Vagina (tissue), 2 donors: ENCODE data around the gene PRKCI.

ENCODE experiments used
- POLR2A ChIP-seq, 2 donors: fragments of 450-650 bp; IDR thresholded peaks; one replicate each; pipeline ENCODE4 v1.6.1; 2017; ENCODE audit warnings: antibody characterized with exemption in 2 of 2, mild to moderate bottlenecking in 2 of 2, moderate library complexity in 2 of 2
- TF ChIP-seq, protein P1 (sequence below), 3 experiments: fragments of 450-650 bp in 2 of 3; fragments of 200-600 bp in 1 of 3; sonication (generic) in 1 of 3; IDR thresholded peaks; one replicate each; pipeline ENCODE4 v1.5.1; 2017 to 2019; ENCODE audit warnings: antibody characterized with exemption in 3 of 3, mild to moderate bottlenecking in 2 of 3, moderate library complexity in 2 of 3

- TF ChIP-seq, protein P1, sequence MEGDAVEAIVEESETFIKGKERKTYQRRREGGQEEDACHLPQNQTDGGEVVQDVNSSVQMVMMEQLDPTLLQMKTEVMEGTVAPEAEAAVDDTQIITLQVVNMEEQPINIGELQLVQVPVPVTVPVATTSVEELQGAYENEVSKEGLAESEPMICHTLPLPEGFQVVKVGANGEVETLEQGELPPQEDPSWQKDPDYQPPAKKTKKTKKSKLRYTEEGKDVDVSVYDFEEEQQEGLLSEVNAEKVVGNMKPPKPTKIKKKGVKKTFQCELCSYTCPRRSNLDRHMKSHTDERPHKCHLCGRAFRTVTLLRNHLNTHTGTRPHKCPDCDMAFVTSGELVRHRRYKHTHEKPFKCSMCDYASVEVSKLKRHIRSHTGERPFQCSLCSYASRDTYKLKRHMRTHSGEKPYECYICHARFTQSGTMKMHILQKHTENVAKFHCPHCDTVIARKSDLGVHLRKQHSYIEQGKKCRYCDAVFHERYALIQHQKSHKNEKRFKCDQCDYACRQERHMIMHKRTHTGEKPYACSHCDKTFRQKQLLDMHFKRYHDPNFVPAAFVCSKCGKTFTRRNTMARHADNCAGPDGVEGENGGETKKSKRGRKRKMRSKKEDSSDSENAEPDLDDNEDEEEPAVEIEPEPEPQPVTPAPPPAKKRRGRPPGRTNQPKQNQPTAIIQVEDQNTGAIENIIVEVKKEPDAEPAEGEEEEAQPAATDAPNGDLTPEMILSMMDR (IDR thresholded peaks at IDR 0.05), result no peak
- no peak for TF ChIP-seq POLR2A (IDR thresholded peaks at IDR 0.05)
Measured at GRCh38 chr3:170228093-170228766, 6.0 kb downstream of the PRKCI start.
